GM20000 (cell line): Measurements from ENCODE around the gene GLYATL3.

Experiments
- DNase-seq: peaks from one replicate; pipeline ENCODE4 v3.0.0; 2012; ENCODE audit warnings: low spot score
- TF ChIP-seq, protein P1 (sequence below): IDR thresholded peaks from 2 replicates; pipeline ENCODE4 v1.5.1; 2012; ENCODE audit warnings: mild to moderate bottlenecking, control low read depth; ENCODE audit errors: extremely low read depth, missing control alignments

The GLYATL3 gene

DNA sequence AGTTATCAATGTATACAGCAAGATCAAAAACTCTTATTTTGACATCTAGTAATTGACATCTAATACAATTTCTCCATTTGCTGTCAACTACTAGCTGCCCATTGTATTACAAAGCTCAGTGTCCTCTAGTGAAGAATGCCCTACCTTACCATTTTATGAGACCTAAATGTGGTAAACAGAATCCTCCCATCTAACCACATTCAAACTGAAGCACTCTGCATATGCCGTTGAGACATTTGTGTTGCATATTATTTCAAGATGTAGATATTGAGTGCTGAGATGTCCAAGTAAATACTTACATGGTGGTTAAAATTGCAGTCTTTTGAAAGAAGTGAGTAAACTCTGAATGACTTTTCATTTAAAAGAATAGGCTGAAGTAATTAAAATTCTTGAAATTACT lies 597 bp upstream of the GLYATL3 start:
- no peak for DNase-seq

DNA sequence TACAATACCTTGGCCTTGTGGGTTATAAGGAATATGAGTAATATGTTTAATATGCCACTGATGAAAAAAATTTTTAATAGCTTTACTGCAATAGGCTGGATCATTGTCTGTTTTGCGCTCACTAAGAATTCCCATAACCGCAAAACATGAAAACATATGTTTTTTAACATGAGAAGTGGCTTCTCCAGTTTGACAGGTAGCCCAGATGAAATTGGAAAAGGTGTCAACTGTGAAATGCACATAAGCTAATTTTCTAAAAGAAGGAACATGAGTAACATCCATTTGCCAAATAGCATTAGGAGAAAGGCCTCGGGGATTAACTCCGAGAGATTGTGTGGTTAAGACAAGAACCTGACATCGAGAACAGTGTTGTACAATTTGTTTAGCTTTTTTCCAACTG lies 4.9 kb downstream of the GLYATL3 start:
- TF ChIP-seq, protein P1, sequence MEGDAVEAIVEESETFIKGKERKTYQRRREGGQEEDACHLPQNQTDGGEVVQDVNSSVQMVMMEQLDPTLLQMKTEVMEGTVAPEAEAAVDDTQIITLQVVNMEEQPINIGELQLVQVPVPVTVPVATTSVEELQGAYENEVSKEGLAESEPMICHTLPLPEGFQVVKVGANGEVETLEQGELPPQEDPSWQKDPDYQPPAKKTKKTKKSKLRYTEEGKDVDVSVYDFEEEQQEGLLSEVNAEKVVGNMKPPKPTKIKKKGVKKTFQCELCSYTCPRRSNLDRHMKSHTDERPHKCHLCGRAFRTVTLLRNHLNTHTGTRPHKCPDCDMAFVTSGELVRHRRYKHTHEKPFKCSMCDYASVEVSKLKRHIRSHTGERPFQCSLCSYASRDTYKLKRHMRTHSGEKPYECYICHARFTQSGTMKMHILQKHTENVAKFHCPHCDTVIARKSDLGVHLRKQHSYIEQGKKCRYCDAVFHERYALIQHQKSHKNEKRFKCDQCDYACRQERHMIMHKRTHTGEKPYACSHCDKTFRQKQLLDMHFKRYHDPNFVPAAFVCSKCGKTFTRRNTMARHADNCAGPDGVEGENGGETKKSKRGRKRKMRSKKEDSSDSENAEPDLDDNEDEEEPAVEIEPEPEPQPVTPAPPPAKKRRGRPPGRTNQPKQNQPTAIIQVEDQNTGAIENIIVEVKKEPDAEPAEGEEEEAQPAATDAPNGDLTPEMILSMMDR, result no peak
- no peak for DNase-seq

More for the DNA sequence above, 597 bp upstream of the GLYATL3 start:
- TF ChIP-seq, protein P1, result no peak

- DNase-seq, result no peak
- TF ChIP-seq, protein P1, result no peak
Measured at GRCh38 chr6:49506569-49507111, 6.9 kb downstream of the GLYATL3 start.

- TF ChIP-seq, protein P1, result no peak
- no peak for DNase-seq
Measured at GRCh38 chr6:49509342-49509741, 9.6 kb downstream of the GLYATL3 start.

- TF ChIP-seq, protein P1, result no peak
Measured at GRCh38 chr6:49513153-49513989, 13.6 kb downstream of the GLYATL3 start.

GRCh38 chr6:49514571-49515484 lies 15.1 kb downstream of the GLYATL3 start:
- TF ChIP-seq, protein P1, result no peak
- DNase-seq, result no peak

More at GRCh38 chr6:49513153-49513989, 13.6 kb downstream of the GLYATL3 start:
- no peak for DNase-seq
